WTC11 (cell line): ENCODE measurements around the gene KNSTRN.

Source experiments
- E2F1 ChIP-seq: sonication (generic); formaldehyde crosslinking; IDR thresholded peaks from 2 replicates; pipeline ENCODE4 v1.8.0; 2022; ENCODE audit warnings: mild to moderate bottlenecking, missing genetic modification reagents
- PRRX2 ChIP-seq: fragments of 250-450 bp; sonication (Bioruptor Pico); IDR thresholded peaks from 2 replicates; pipeline ENCODE4 v1.8.0; 2021; ENCODE audit warnings: mild to moderate bottlenecking
- STAT6 ChIP-seq: sonication (generic); formaldehyde crosslinking; conservative IDR thresholded peaks from 2 replicates; pipeline ENCODE4 v1.8.1; 2023; ENCODE audit warnings: mild to moderate bottlenecking, low read depth, missing genetic modification reagents, moderate library complexity

- no peak for TF ChIP-seq E2F1 (CRISPR knock-in tag)
- TF ChIP-seq STAT6 (CRISPR knock-in tag) = no peak
- TF ChIP-seq PRRX2 (CRISPR knock-in tag) = no peak
Measured at GRCh38 chr15:40369474-40369869, 13.0 kb upstream of the KNSTRN start.
